H9 (cell line): ENCODE measurements around the gene AK4. TPM values are rescaled to one million over a fixed set of nuclear protein-coding genes. Genes with fewer than 3 reads are reported as not detected.
"Not testable (repeated sequence)": the region's sequence is repeated elsewhere in the genome, so short reads cannot be mapped to it uniquely, and the experiment has no call there.

ENCODE experiments used
- DNase-seq: peaks from one replicate; pipeline ENCODE4 v3.0.0-alpha.2; 2017
- H2AFZ ChIP-seq: one replicate; pipeline ENCODE4 v1.6.1; 2013; ENCODE audit warnings: mild to moderate bottlenecking, low read length, control low read depth, moderate library complexity
- H2AK5ac ChIP-seq: 2 replicates; pipeline ENCODE4 v1.6.1; 2013; ENCODE audit warnings: low read length, control low read depth, mixed read lengths; ENCODE audit not compliant: insufficient read length
- H2BK120ac ChIP-seq: one replicate; pipeline ENCODE4 v1.6.1; 2013; ENCODE audit warnings: low read depth, mild to moderate bottlenecking, low read length, control low read depth, inconsistent platforms; ENCODE audit not compliant: poor library complexity, severe bottlenecking
- H2BK12ac ChIP-seq: 2 replicates; pipeline ENCODE4 v1.6.1; 2013; ENCODE audit warnings: low read length, control low read depth, mixed read lengths, low read depth; ENCODE audit not compliant: insufficient read length
- H2BK15ac ChIP-seq: 2 replicates; pipeline ENCODE4 v1.6.1; 2013; ENCODE audit warnings: low read depth, low read length, control low read depth
- H2BK20ac ChIP-seq: one replicate; pipeline ENCODE4 v1.6.1; 2013; ENCODE audit warnings: low read depth, mild to moderate bottlenecking, low read length, control low read depth, inconsistent platforms; ENCODE audit not compliant: poor library complexity, severe bottlenecking
- H2BK5ac ChIP-seq: 2 replicates; pipeline ENCODE4 v1.6.1; 2013; ENCODE audit warnings: low read length, control low read depth, mixed read lengths; ENCODE audit not compliant: insufficient read length
- H3K14ac ChIP-seq: 2 replicates; pipeline ENCODE4 v1.6.1; 2013; ENCODE audit warnings: low read length, control low read depth; ENCODE audit not compliant: insufficient read depth
- H3K18ac ChIP-seq: 2 replicates; pipeline ENCODE4 v1.6.1; 2013; ENCODE audit warnings: low read depth, mild to moderate bottlenecking, mixed read lengths, low read length, control low read depth; ENCODE audit not compliant: insufficient read length
- H3K23ac ChIP-seq: 2 replicates; pipeline ENCODE4 v1.6.1; 2013; ENCODE audit warnings: low read length, control low read depth, mixed read lengths, low read depth; ENCODE audit not compliant: insufficient read length
- H3K23me2 ChIP-seq: 2 replicates; pipeline ENCODE4 v1.6.1; 2013; ENCODE audit warnings: low read depth, mild to moderate bottlenecking, mixed read lengths, low read length, control low read depth; ENCODE audit not compliant: insufficient read length, poor library complexity, severe bottlenecking
- H3K27ac ChIP-seq: 2 replicates; pipeline ENCODE4 v1.5.1; 2013; ENCODE audit warnings: low read length, control low read depth, mixed read lengths, low read depth; ENCODE audit not compliant: insufficient read length
- H3K27me3 ChIP-seq: 2 replicates; pipeline ENCODE4 v1.6.1; 2013; ENCODE audit warnings: low read length, control low read depth, inconsistent platforms; ENCODE audit not compliant: insufficient read depth
- H3K4ac ChIP-seq: 2 replicates; pipeline ENCODE4 v1.6.1; 2013; ENCODE audit warnings: low read depth, mild to moderate bottlenecking, control low read depth, inconsistent platforms, low read length, moderate library complexity
- H3K4me1 ChIP-seq: 2 replicates; pipeline ENCODE4 v1.6.1; 2013; ENCODE audit warnings: low read length, control low read depth, inconsistent platforms; ENCODE audit not compliant: insufficient read depth
- H3K4me2 ChIP-seq: 2 replicates; pipeline ENCODE4 v1.6.1; 2013; ENCODE audit warnings: low read length, control low read depth, mixed read lengths; ENCODE audit not compliant: insufficient read length, insufficient read depth
- H3K56ac ChIP-seq: 2 replicates; pipeline ENCODE4 v1.6.1; 2013; ENCODE audit warnings: low read depth, mild to moderate bottlenecking, mixed read lengths, low read length, control low read depth; ENCODE audit not compliant: insufficient read length
- H3K79me1 ChIP-seq: 2 replicates; pipeline ENCODE4 v1.6.1; 2013; ENCODE audit warnings: low read depth, mild to moderate bottlenecking, moderate library complexity, low read length, control low read depth, inconsistent platforms; ENCODE audit not compliant: insufficient read depth, poor library complexity, severe bottlenecking
- H3K79me2 ChIP-seq: 2 replicates; pipeline ENCODE4 v1.6.1; 2013; ENCODE audit warnings: low read length, control low read depth, inconsistent platforms; ENCODE audit not compliant: insufficient read depth
- H3K9ac ChIP-seq: 2 replicates; pipeline ENCODE4 v1.6.1; 2013; ENCODE audit warnings: low read length, control low read depth, mixed read lengths; ENCODE audit not compliant: insufficient read length; ENCODE audit errors: extremely low read depth
- H3K9me3 ChIP-seq: one replicate; pipeline ENCODE4 v1.6.1; 2013; ENCODE audit warnings: low read depth, low read length, inconsistent platforms; ENCODE audit not compliant: control insufficient read depth
- H3T11ph ChIP-seq: one replicate; pipeline ENCODE4 v1.6.1; 2013; ENCODE audit warnings: mild to moderate bottlenecking, low read length, control low read depth, inconsistent platforms
- H4K20me1 ChIP-seq: one replicate; pipeline ENCODE4 v1.6.1; 2013; ENCODE audit not compliant: control insufficient read depth, insufficient read length, insufficient read depth
- H4K5ac ChIP-seq: 2 replicates; pipeline ENCODE4 v1.6.1; 2013; ENCODE audit warnings: low read depth, mild to moderate bottlenecking, mixed read lengths, low read length, control low read depth; ENCODE audit not compliant: insufficient read length
- H4K8ac ChIP-seq: replicated peaks from 2 replicates; pipeline ENCODE4 v1.6.1; 2013; ENCODE audit warnings: low read length, control low read depth, mixed read lengths, low read depth; ENCODE audit not compliant: insufficient read length
- H4K91ac ChIP-seq: 2 replicates; pipeline ENCODE4 v1.6.1; 2013; ENCODE audit warnings: low read depth, mild to moderate bottlenecking, moderate library complexity, mixed read lengths, low read length, control low read depth; ENCODE audit not compliant: insufficient read length
- H3K27ac Mint-ChIP-seq, 3 experiments: 2 replicates in 2 of 3; 3 replicates in 1 of 3; pipeline ENCODE4 v1.8.0; 2020 to 2021; ENCODE audit warnings: mixed read lengths in 3 of 3, mild to moderate bottlenecking in 1 of 3, moderate library complexity in 1 of 3
- H3K27me3 Mint-ChIP-seq: 2 replicates; pipeline ENCODE4 v1.8.0; 2021; ENCODE audit warnings: low read depth, mild to moderate bottlenecking, moderate library complexity, mixed read lengths
- H3K36me3 Mint-ChIP-seq, 3 experiments: 2 replicates in 2 of 3; 3 replicates in 1 of 3; pipeline ENCODE4 v1.8.0; 2020 to 2021; ENCODE audit warnings: low read depth in 3 of 3, mixed read lengths in 3 of 3; ENCODE audit not compliant: insufficient read depth in 1 of 3
- H3K4me1 Mint-ChIP-seq, 2 experiments: 2 replicates each; pipeline ENCODE4 v1.8.0; 2020; ENCODE audit warnings: mixed read lengths in 2 of 2
- H3K4me3 Mint-ChIP-seq, 2 experiments: 2 replicates in 1 of 2; 3 replicates in 1 of 2; pipeline ENCODE4 v1.8.0; 2020 to 2021; ENCODE audit warnings: mild to moderate bottlenecking in 2 of 2, mixed read lengths in 2 of 2, moderate library complexity in 1 of 2
- H3K9me3 Mint-ChIP-seq, 2 experiments: 2 replicates in 1 of 2; 3 replicates in 1 of 2; pipeline ENCODE4 v1.8.0; 2020; ENCODE audit warnings: mild to moderate bottlenecking in 2 of 2, mixed read lengths in 2 of 2, moderate library complexity in 1 of 2
- CTCF ChIP-seq: fragments of 200-600 bp; sonication (generic); conservative IDR thresholded peaks from 3 replicates; pipeline ENCODE4 v1.8.0; 2021; ENCODE audit warnings: antibody characterized with exemption, mild to moderate bottlenecking
- WGBS: extraction: QIAGEN DNeasy Blood & Tissue Kit; methylation state at CpG from one replicate; pipeline ENCODE4 v1.1.7; 2013; ENCODE audit warnings: missing lambda C conversion rate, low lambda C conversion rate, mixed read lengths; ENCODE audit not compliant: insufficient read length; ENCODE audit errors: extremely low coverage; 5-methylcytosine and 5-hydroxymethylcytosine counted together
- total RNA-seq: library from RNA; stranded (reverse); gene quantifications from 2 replicates; pipeline ENCODE4 v1.2.1, GENCODE V29; 2021

The AK4 gene
- total RNA-seq, 1 experiment from 2014 or later = 45.6 TPM

- no CpG with 5 or more reads among the region's 4 CpGs for WGBS
- H3K9me3 Mint-ChIP-seq = no peaks in the 10 kb centered on the region
Measured at GRCh38 chr1:65157546-65157941, 9.5 kb downstream of the AK4 start.

GRCh38 chr1:65159291-65159688 lies 11.3 kb downstream of the AK4 start:
- H3K23ac ChIP-seq, H3K79me1 ChIP-seq, H3K9me3 ChIP-seq, H3K18ac ChIP-seq, H2BK5ac ChIP-seq, H3K9me3 Mint-ChIP-seq, H4K91ac ChIP-seq, H3K4me1 ChIP-seq, H2BK20ac ChIP-seq, H3K27ac Mint-ChIP-seq, H2BK12ac ChIP-seq, H4K5ac ChIP-seq, H3K56ac ChIP-seq, H3K27ac ChIP-seq, H3K4ac ChIP-seq, H3K4me3 Mint-ChIP-seq, H3K14ac ChIP-seq, H3K23me2 ChIP-seq, H2BK120ac ChIP-seq, H3K9ac ChIP-seq, H4K20me1 ChIP-seq, H3K27me3 Mint-ChIP-seq, H2BK15ac ChIP-seq, H2AK5ac ChIP-seq, H3T11ph ChIP-seq, H4K8ac ChIP-seq, H2AFZ ChIP-seq, H3K36me3 Mint-ChIP-seq, H3K27me3 ChIP-seq, DNase-seq, H3K4me2 ChIP-seq: not testable (repeated sequence)
- peaks cover 16 to 20% of the 10 kb centered on the region in 2 experiments for H3K4me1 Mint-ChIP-seq
- peaks cover 56% of the 10 kb centered on the region; the same call in 1 of the 2 replicates for H3K79me2 ChIP-seq
- no CpG with 5 or more reads among the region's 4 CpGs for WGBS

More at GRCh38 chr1:65157546-65157941, 9.5 kb downstream of the AK4 start:
- H2BK20ac ChIP-seq = no peak overlapping the region
- TF ChIP-seq CTCF = no peak
- H4K5ac ChIP-seq = no peak overlapping the region
- H3K9me3 ChIP-seq = no peaks in the 10 kb centered on the region
- no peaks in the 10 kb centered on the region for H3K27me3 ChIP-seq
- no peak overlapping the region for H3K4me2 ChIP-seq
- no peak overlapping the region for H3K27ac ChIP-seq
- H4K20me1 ChIP-seq = no peaks in the 10 kb centered on the region
- H4K91ac ChIP-seq = no peak overlapping the region
- no peak overlapping the region for H2BK15ac ChIP-seq
- no peak overlapping the region for H4K8ac ChIP-seq
- H3K4me3 Mint-ChIP-seq = no peak overlapping the region; a peak in 1 of 5 replicates
- no peak overlapping the region for H3K23ac ChIP-seq
- DNase-seq = no peak
- no peaks in the 10 kb centered on the region; the same call in 1 of the 2 replicates for H3K4me1 ChIP-seq
- H3K18ac ChIP-seq = no peak overlapping the region
- no peak overlapping the region for H2BK12ac ChIP-seq
- H3K36me3 Mint-ChIP-seq = peaks cover 0 to 7% (median 3%) of the 10 kb centered on the region in 3 experiments; a peak in 2 of 7 replicates
- H3K4me1 Mint-ChIP-seq = peaks cover 7 to 26% of the 10 kb centered on the region in 2 experiments
- H3K79me2 ChIP-seq = peaks cover 60% of the 10 kb centered on the region; the same call in 1 of the 2 replicates
- no peak overlapping the region for H2AFZ ChIP-seq
- H2BK120ac ChIP-seq = no peak overlapping the region
- no peaks in the 10 kb centered on the region for H3K23me2 ChIP-seq
- peak overlapping the region in 2 of 3 experiments; percentile 6 to 53; a peak in 3 of 7 replicates for H3K27ac Mint-ChIP-seq
- no peak overlapping the region for H3K4ac ChIP-seq
- H2BK5ac ChIP-seq = no peak overlapping the region
- H3K56ac ChIP-seq = no peak overlapping the region
- H3K79me1 ChIP-seq = no peaks in the 10 kb centered on the region
- H3K9ac ChIP-seq = no peak overlapping the region
- H3K14ac ChIP-seq = no peak overlapping the region
- peaks cover 8% of the 10 kb centered on the region for H3K27me3 Mint-ChIP-seq
- no peak overlapping the region for H2AK5ac ChIP-seq
- H3T11ph ChIP-seq = no peak overlapping the region
